Keratinocyte (primary cell): ENCODE data around the gene MAP4K1. TPM values are rescaled to one million over a fixed set of nuclear protein-coding genes. Genes with fewer than 3 reads are reported as not detected.

Source experiments
- DNase-seq: peaks from one replicate; pipeline ENCODE4 v3.0.0-alpha.2; 2011; ENCODE audit warnings: low read depth, missing footprints, low spot score
- FAIRE-seq: peaks from 2 replicates; lab custom pipeline; 2011; peaks lifted over from hg19 to GRCh38; lab: Jason Lieb, UNC
- H2AFZ ChIP-seq: 2 replicates; pipeline ENCODE4 v1.6.0; 2012; ENCODE audit warnings: low read length, control low read depth, inconsistent platforms; ENCODE audit not compliant: control insufficient read depth
- H3K27ac ChIP-seq: 2 replicates; pipeline ENCODE4 v1.5.1; 2011; ENCODE audit warnings: low read length; ENCODE audit not compliant: control insufficient read depth, insufficient read depth
- H3K27me3 ChIP-seq: 3 replicates; pipeline ENCODE4 v1.6.0; 2011; ENCODE audit warnings: low read length; ENCODE audit not compliant: control insufficient read depth, insufficient read depth; ENCODE audit errors: extremely low read depth
- H3K36me3 ChIP-seq, 2 experiments: 2 replicates in 1 of 2; 3 replicates in 1 of 2; pipeline ENCODE4 v1.5.1; 2011; ENCODE audit warnings: low read length in 2 of 2, mild to moderate bottlenecking in 1 of 2; ENCODE audit not compliant: control insufficient read depth in 2 of 2, insufficient read depth in 2 of 2; ENCODE audit errors: extremely low read depth in 1 of 2
- H3K4me1 ChIP-seq: 3 replicates; pipeline ENCODE4 v1.5.1; 2011; ENCODE audit warnings: low read length; ENCODE audit not compliant: control insufficient read depth, insufficient read depth; ENCODE audit errors: extremely low read depth
- H3K4me2 ChIP-seq: 3 replicates; pipeline ENCODE4 v1.6.0; 2011; ENCODE audit warnings: low read depth, low read length; ENCODE audit not compliant: control insufficient read depth, insufficient read depth; ENCODE audit errors: extremely low read depth
- H3K4me3 ChIP-seq, 3 experiments: fragments of 200-600 bp in 1 of 3; sonication (generic) in 1 of 3; 2 replicates in 2 of 3; 3 replicates in 1 of 3; pipeline ENCODE4 v1.5.1; 2011 to 2016; ENCODE audit warnings: low read length in 3 of 3, mild to moderate bottlenecking in 3 of 3, control low read depth in 2 of 3, inconsistent platforms in 1 of 3, low read depth in 1 of 3, mixed read lengths in 1 of 3, mixed run types in 1 of 3, moderate library complexity in 1 of 3; ENCODE audit not compliant: control insufficient read depth in 2 of 3, insufficient read depth in 2 of 3; ENCODE audit errors: extremely low read depth in 1 of 3
- H3K79me2 ChIP-seq: 2 replicates; pipeline ENCODE4 v1.6.0; 2012; ENCODE audit warnings: low read length; ENCODE audit not compliant: control insufficient read depth, insufficient read depth
- H3K9ac ChIP-seq: 3 replicates; pipeline ENCODE4 v1.6.0; 2011; ENCODE audit warnings: low read length; ENCODE audit not compliant: control insufficient read depth, insufficient read depth; ENCODE audit errors: extremely low read depth
- H3K9me1 ChIP-seq: 3 replicates; pipeline ENCODE4 v1.6.0; 2011; ENCODE audit warnings: low read length; ENCODE audit not compliant: control insufficient read depth, insufficient read depth; ENCODE audit errors: extremely low read depth
- H3K9me3 ChIP-seq: 2 replicates; pipeline ENCODE4 v1.5.1; 2012; ENCODE audit warnings: low read depth, low read length; ENCODE audit not compliant: control insufficient read depth
- H4K20me1 ChIP-seq: 3 replicates; pipeline ENCODE4 v1.6.0; 2011; ENCODE audit warnings: low read length; ENCODE audit not compliant: control insufficient read depth, insufficient read depth; ENCODE audit errors: extremely low read depth
- CTCF ChIP-seq, 3 experiments: IDR thresholded peaks in 1 of 3; conservative IDR thresholded peaks in 1 of 3; optimal IDR thresholded peaks in 1 of 3; 2 replicates in 2 of 3; 3 replicates in 1 of 3; pipeline versions ENCODE3 to v1.5.1; 2011; ENCODE audit warnings: low read length in 3 of 3, mild to moderate bottlenecking in 3 of 3, moderate library complexity in 2 of 3, control low read depth in 1 of 3, inconsistent platforms in 1 of 3; ENCODE audit not compliant: insufficient read depth in 2 of 3; ENCODE audit errors: extremely low read depth in 1 of 3
- EZH2 ChIP-seq: IDR thresholded peaks from one replicate; pipeline ENCODE4 v1.6.1; 2012; ENCODE audit warnings: inconsistent platforms, mild to moderate bottlenecking, low read length, moderate library complexity
- dilution Hi-C: fragments of 300-500 bp; cut with MboI; formaldehyde crosslinking; loops from one replicate; pipeline ENCODE4 v1.7.0; 2020; ENCODE audit warnings: low sequenced_read_pairs; ENCODE audit not compliant: extremely low pct_ligation_motif_present
- polyA plus RNA-seq, 5 experiments: library from polyadenylated mRNA; depleted of rRNA in 3 of 5; stranded (reverse) in 3 of 5; stranded (forward) in 1 of 5; unstranded in 1 of 5; fragments of >200 nt; gene quantifications; 1 replicate in 1 of 5; 2 replicates in 3 of 5; 3 replicates in 1 of 5; pipeline versions ENCODE4 v1.2.1 to v1.2.3, GENCODE V29; 2011 to 2012; ENCODE audit warnings: missing spikeins in 2 of 5, low read depth in 1 of 5, low replicate concordance in 1 of 5

MAP4K1 gene
- polyA plus RNA-seq, 1 donor (not counting 4 experiments of a cell fraction or from before 2014, with no cell fraction given) = 0.25 TPM

- Histone ChIP-seq H3K27me3 (no peaks in the 10 kb centered on the region), H4K20me1 (no peaks in the 10 kb centered on the region), H3K27ac (no peak overlapping the region), H3K4me2 (no peak overlapping the region), H3K4me3 (no peak overlapping the region), H3K36me3 (no peaks in the 10 kb centered on the region), H3K79me2 (no peaks in the 10 kb centered on the region), H3K9ac (no peak overlapping the region), H3K9me1 (peaks cover 2% of the 10 kb centered on the region), H2AFZ (no peak overlapping the region), H3K4me1 (peaks cover 14% of the 10 kb centered on the region), H3K9me3 (no peaks in the 10 kb centered on the region)
- TF ChIP-seq EZH2 (no peak), CTCF (optimal IDR thresholded peaks at IDR 0.05 in 1 of 3, IDR thresholded peaks at IDR 0.05 in 1 of 3, conservative IDR thresholded peaks at IDR 0.05 in 1 of 3; ENCODE audit: extremely low read depth in 1 of 3, insufficient read depth in 2 of 3, low read length in 3 of 3) (no peak)
- no peak for DNase-seq
- dilution Hi-C loops = no loop called here
- FAIRE-seq = no peak
Measured at GRCh38 chr19:38543286-38543806, 74.4 kb downstream of the MAP4K1 start.

- Histone ChIP-seq H3K4me2 (no peak overlapping the region), H3K27me3 (no peaks in the 10 kb centered on the region), H3K4me1 (peaks cover 14% of the 10 kb centered on the region), H4K20me1 (no peaks in the 10 kb centered on the region), H3K9me1 (peaks cover 2% of the 10 kb centered on the region), H3K79me2 (no peaks in the 10 kb centered on the region), H3K9ac (no peak overlapping the region), H2AFZ (no peak overlapping the region), H3K4me3 (no peak overlapping the region), H3K36me3 (no peaks in the 10 kb centered on the region), H3K9me3 (no peaks in the 10 kb centered on the region), H3K27ac (no peak overlapping the region)
- FAIRE-seq (no peak), DNase-seq (no peak)
- TF ChIP-seq EZH2 = no peak
- no peak for TF ChIP-seq CTCF (optimal IDR thresholded peaks at IDR 0.05 in 1 of 3, IDR thresholded peaks at IDR 0.05 in 1 of 3, conservative IDR thresholded peaks at IDR 0.05 in 1 of 3; ENCODE audit: extremely low read depth in 1 of 3, insufficient read depth in 2 of 3, low read length in 3 of 3)
- dilution Hi-C loops = no loop called here
Measured at GRCh38 chr19:38542040-38542439, 75.7 kb downstream of the MAP4K1 start.
